Heart right ventricle (tissue), 16 donors: ENCODE results near the gene TBC1D9B. TPM values are rescaled to one million over a fixed set of nuclear protein-coding genes. Genes with fewer than 3 reads are reported as not detected.

Experiments
- ATAC-seq, 8 donors: fragments of 200-7000 bp; cut with Tn5 transposase; one replicate each; pipeline ENCODE4 v1.9.1; 2020; ENCODE audit warnings: mild to moderate bottlenecking in 8 of 8, moderate library complexity in 8 of 8, moderate number of reproducible peaks in 1 of 8
- DNase-seq, 2 donors: peaks; one replicate each; pipeline ENCODE4 v3.0.0-alpha.2; 2020
- H3K27ac ChIP-seq, 10 donors: fragments of 200-600 bp; sonication (generic) in 2 of 10; one replicate each; pipeline versions ENCODE4 v1.5.0 to v1.8.0; 2020 to 2022; ENCODE audit warnings: mild to moderate bottlenecking in 3 of 10
- H3K27me3 ChIP-seq, 7 donors: fragments of 200-600 bp; one replicate each; pipeline ENCODE4 v1.8.0; 2021 to 2022; ENCODE audit warnings: mild to moderate bottlenecking in 2 of 7
- H3K36me3 ChIP-seq, 9 donors: fragments of 200-600 bp; sonication (generic) in 1 of 9; one replicate each; pipeline versions ENCODE4 v1.5.0 to v1.8.0; 2020 to 2022; ENCODE audit warnings: mild to moderate bottlenecking in 2 of 9
- H3K4me1 ChIP-seq, 9 donors: fragments of 200-600 bp; sonication (generic) in 1 of 9; one replicate each; pipeline versions ENCODE4 v1.5.0 to v1.8.0; 2020 to 2022; ENCODE audit warnings: mild to moderate bottlenecking in 4 of 9
- H3K4me3 ChIP-seq, 10 donors: fragments of 200-600 bp; sonication (generic) in 2 of 10; one replicate each; pipeline versions ENCODE4 v1.5.0 to v1.8.0; 2020 to 2022; ENCODE audit warnings: mild to moderate bottlenecking in 7 of 10, moderate library complexity in 2 of 10
- H3K9me3 ChIP-seq, 11 donors: fragments of 200-600 bp in 10 of 11; sonication (generic) in 2 of 11; one replicate each; pipeline versions ENCODE4 v1.5.0 to v1.8.0; 2013 to 2022; ENCODE audit warnings: mild to moderate bottlenecking in 2 of 11, control low read depth in 1 of 11, moderate library complexity in 1 of 11
- WGBS, 2 donors: extraction: QIAGEN DNeasy Blood & Tissue Kit; methylation state at CpG; one replicate each; pipeline ENCODE4 v1.1.7; 2013; ENCODE audit warnings: inconsistent platforms in 1 of 2; 5-methylcytosine and 5-hydroxymethylcytosine counted together
- intact Hi-C, 10 donors: fragments of 100-400 bp; cut with DNase I; formaldehyde crosslinking; loops; one replicate each; pipeline versions ENCODE4 v1.11.1 to v1.14.2; 2022
- polyA plus RNA-seq, 2 donors: library from polyadenylated mRNA; stranded (reverse); fragments of 200-250 nt; gene quantifications; one replicate each; pipeline ENCODE4 v1.2.3, GENCODE V29; 2013
- total RNA-seq, 10 donors: library from RNA; stranded (reverse); fragmentation: NEBNext Ultra II Directional in 3 of 10; extraction: Animal tissue kit (Norgen Biotek cat#: 25700) in 3 of 10; gene quantifications; one replicate each; pipeline versions ENCODE4 v1.2.1 to v1.2.4, GENCODE V29; 2021 to 2023
- TF ChIP-seq, protein P1 (sequence below), 9 donors: fragments of 200-600 bp; sonication (generic) in 2 of 9; IDR thresholded peaks; one replicate each; pipeline versions ENCODE4 v1.5.0 to v1.8.0; 2021 to 2022; ENCODE audit warnings: antibody characterized with exemption in 9 of 9, mild to moderate bottlenecking in 5 of 9, moderate library complexity in 1 of 9
- donor health status: Arrhythmogenic right ventricular cardiomyopathy.
- donor health status: ischemic (EF 13 %, LVEDD 7.1; RV severe dilation, severe dysfunction).
- donor health status: healthy with polysubstance abuse.
- donor health status: DM: no; HTN: yes; CAD: no.
- donor health status: DM: no; HTN: no; CAD: no.
- donor health status: ischemic (EF 25% LVEDD 6.9; RV normal size, moderate dysfunction).
- donor health status: ischemic (EF 25% LVEDD 5.7; RV mildly dilated, moderate dysfunction).
- donor health status: healthy.
- donor health status: DM: yes; HTN: yes; CAD: no.
- donor health status: Ischemic cardiomyopathy.
- donor health status: ischemic (EF 35%, LVEDD 5.7; RV mildly dilated, moderate dysfunction).
- donor health status: nonischemic (EF 11% LVEDD 7.7; RV severe dilation, severe dysfunction).
- donor health status: DM: yes; HTN: yes; CAD: no.
- donor health status: PGD.
- donor health status: ischemic (EF 29% LVEDD 5.4; RV normal size, mild dysfunction).
- donor health status: nonischemic (EF 23%, LVEDD 6.1; RV moderate dilation, normal function).

TBC1D9B gene
- total and polyA plus RNA-seq, 12 donors: 26.0 to 52.1 (median 32.3) TPM

DNA sequence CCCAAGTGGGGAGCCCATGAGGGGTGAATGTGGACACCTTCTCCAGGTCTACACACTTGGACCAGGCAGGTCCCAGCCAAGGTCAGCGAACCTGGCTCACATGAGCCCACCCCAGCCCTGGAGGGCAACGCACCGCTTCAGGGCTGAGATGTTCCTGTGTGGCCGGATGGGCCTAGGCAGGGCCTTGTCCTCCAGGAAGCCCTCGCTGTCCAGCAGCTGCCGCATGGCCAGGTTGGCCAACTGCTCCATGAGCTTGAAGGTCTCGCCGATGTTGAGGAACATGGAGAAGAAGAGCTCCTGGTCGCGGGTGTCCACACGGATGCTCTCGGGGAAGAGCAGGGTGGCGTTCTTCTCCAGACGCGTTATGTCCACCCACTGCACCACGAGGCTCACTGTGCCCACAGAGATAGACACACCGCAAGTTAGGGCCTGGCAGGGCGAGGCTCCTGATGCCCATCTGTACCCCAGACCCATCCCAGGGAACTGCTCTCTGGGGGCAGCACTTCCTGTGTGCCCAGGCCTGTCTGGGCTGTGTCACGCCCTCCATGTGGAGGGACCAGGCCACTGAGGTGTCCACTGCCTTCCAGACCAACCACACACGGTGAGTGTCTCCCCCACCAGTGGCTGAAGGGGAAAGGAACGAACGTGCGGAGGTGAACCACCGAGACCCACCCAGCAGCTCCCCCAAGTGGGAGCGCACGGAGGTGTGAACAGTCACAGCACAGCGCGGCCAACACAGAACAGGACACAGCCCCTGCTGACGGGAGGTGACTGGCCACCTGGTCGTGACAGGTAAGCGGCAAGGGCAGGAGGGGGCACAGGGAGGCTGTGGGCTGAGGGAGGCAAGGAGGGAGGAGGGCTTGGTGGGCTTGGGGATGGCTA, 14.4 kb downstream of the TBC1D9B start:
- TF ChIP-seq, protein P1, sequence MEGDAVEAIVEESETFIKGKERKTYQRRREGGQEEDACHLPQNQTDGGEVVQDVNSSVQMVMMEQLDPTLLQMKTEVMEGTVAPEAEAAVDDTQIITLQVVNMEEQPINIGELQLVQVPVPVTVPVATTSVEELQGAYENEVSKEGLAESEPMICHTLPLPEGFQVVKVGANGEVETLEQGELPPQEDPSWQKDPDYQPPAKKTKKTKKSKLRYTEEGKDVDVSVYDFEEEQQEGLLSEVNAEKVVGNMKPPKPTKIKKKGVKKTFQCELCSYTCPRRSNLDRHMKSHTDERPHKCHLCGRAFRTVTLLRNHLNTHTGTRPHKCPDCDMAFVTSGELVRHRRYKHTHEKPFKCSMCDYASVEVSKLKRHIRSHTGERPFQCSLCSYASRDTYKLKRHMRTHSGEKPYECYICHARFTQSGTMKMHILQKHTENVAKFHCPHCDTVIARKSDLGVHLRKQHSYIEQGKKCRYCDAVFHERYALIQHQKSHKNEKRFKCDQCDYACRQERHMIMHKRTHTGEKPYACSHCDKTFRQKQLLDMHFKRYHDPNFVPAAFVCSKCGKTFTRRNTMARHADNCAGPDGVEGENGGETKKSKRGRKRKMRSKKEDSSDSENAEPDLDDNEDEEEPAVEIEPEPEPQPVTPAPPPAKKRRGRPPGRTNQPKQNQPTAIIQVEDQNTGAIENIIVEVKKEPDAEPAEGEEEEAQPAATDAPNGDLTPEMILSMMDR (IDR thresholded peaks at IDR 0.05): no peak
- Histone ChIP-seq H3K4me1 (no peaks in the 10 kb centered on the region), H3K36me3 (peaks cover 0 to 100% (median 64%) of the 10 kb centered on the region in 9 donors), H3K27me3 (no peaks in the 10 kb centered on the region), H3K27ac (no peak overlapping the region), H3K4me3 (no peak overlapping the region), H3K9me3 (no peaks in the 10 kb centered on the region)
- no peak for DNase-seq
- WGBS, 2 donors: 95% methylated on average over 31 of the region's 31 CpGs
- intact Hi-C loops: no loop called here
- no peak for ATAC-seq

DNA sequence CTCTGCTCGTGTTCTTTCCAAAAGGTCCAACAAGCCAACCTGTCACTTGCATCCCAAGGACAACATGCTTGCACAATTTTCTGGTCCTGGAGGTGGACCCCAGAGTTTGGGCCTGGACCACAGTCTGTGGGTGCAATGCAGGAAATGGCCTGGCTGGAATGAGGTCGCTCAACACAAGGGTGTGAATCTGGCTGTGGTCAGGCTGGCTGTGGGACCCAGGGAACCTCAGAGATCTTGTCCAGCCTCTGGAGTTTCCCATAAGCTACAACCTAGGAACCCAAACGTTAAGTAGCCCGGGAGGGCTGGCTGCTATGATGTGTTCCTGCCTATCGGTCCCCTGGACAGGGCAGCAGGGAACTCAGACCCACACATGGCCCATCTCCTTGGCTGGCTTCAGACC, 15.4 kb downstream of the TBC1D9B start:
- WGBS, 2 donors: 86 to 87% methylated on average over 5 of the region's 5 CpGs
- no peak for DNase-seq
- intact Hi-C loops: no loop called here
- TF ChIP-seq, protein P1 (IDR thresholded peaks at IDR 0.05): no peak
- H3K4me1 ChIP-seq: peaks cover 0 to 6% (median 0%) of the 10 kb centered on the region in 9 donors
- no peaks in the 10 kb centered on the region for H3K27me3 ChIP-seq
- no peak overlapping the region for H3K4me3 ChIP-seq
- H3K9me3 ChIP-seq: no peaks in the 10 kb centered on the region
- peaks cover 0 to 100% (median 62%) of the 10 kb centered on the region in 9 donors for H3K36me3 ChIP-seq
- ATAC-seq: no peak
- no peak overlapping the region for H3K27ac ChIP-seq

DNA sequence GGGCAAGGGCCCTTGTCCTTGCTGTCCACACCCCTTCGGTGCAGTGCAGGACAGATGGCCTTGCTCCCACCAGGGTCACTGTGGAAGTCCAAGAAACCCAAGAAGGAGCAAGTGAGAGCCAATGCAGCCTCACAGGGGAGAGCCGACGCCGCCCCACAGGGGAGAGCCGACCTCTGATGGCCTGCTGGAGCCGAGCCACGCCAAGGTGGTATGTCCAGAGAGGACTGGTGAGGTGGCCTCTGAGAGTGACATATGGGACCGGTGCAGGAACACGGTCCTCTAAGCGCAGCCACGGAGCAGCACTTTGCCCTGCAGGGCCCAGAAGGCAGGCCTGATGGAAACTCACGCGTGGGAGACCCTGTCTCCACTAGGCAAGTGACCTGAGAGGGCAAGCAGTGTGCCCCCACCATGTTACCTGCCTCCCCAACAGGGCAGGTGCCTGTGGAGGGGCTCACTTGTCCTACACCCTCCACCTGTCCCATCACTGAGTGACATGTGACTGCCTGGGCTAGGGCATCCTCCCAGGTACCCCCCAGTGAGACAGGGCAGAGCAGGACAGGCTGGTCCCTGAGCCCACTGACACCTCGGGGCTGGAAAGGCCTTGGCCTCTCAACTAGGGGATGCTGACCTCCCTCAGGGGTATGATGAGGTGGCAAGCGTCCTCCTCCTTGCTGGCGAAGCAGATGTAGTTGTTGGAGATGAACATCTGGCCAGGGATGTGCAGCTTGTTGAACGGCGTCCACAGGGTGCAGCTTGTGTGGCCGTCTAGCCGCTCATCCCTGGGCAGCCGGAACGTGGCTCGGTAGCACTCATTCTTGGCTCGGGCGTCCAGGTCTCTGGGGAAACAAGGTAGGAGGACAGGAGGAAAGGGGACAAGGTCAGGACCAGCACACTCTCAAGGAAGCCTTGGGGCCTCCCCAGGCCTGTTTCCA, 16.7 kb downstream of the TBC1D9B start:
- Histone ChIP-seq H3K9me3 (no peaks in the 10 kb centered on the region), H3K36me3 (peaks cover 0 to 100% (median 55%) of the 10 kb centered on the region in 9 donors), H3K4me1 (peaks cover 0 to 12% (median 0%) of the 10 kb centered on the region in 9 donors), H3K27me3 (no peaks in the 10 kb centered on the region), H3K27ac (no peak overlapping the region), H3K4me3 (no peak overlapping the region)
- 94 to 96% methylated on average over 25 of the region's 25 CpGs for WGBS, 2 donors
- TF ChIP-seq, protein P1 (IDR thresholded peaks at IDR 0.05): no peak
- intact Hi-C loops: no loop called here
- ATAC-seq (no peak), DNase-seq (no peak)

DNA sequence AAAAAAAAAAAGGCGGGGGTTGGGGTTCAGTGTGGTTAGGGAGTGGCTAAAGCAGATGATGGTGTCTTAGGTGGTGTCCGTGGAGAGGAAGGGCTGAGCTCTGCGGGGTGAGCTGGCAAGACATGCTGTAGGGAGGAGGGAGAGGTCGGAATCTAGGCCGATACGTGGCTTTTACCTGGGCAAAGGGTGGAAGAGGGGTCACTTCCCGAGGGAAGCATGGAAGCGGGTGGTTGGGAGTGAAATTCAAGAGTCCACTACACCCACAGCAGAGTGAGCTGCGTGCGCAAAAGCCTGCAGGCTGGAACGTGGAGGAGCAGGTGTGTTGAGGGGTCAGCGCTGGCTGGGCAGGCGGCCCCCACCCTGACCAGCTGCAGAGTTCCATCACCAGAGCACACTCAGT, 17.8 kb downstream of the TBC1D9B start:
- H3K9me3 ChIP-seq: peaks cover 0 to under 1% (median 0%) of the 10 kb centered on the region in 11 donors
- H3K27me3 ChIP-seq: no peaks in the 10 kb centered on the region
- TF ChIP-seq, protein P1 (IDR thresholded peaks at IDR 0.05): no peak
- WGBS, 2 donors: 96% methylated on average over 12 to 13 of the region's 13 CpGs
- DNase-seq (no peak), ATAC-seq (no peak)
- H3K27ac ChIP-seq: no peak overlapping the region
- intact Hi-C loops: no loop called here
- H3K4me1 ChIP-seq: peaks cover 0 to 12% (median 0%) of the 10 kb centered on the region in 9 donors
- peaks cover 0 to 100% (median 57%) of the 10 kb centered on the region in 9 donors for H3K36me3 ChIP-seq
- H3K4me3 ChIP-seq: no peak overlapping the region
